Type B pancreatic cell (in vitro differentiated cells): Measurements from ENCODE around the gene PSKH1. TPM values are rescaled to one million over a fixed set of nuclear protein-coding genes. Genes with fewer than 3 reads are reported as not detected.

Experiments used
- DNase-seq: peaks from one replicate; pipeline ENCODE4 v3.0.0; 2021; ENCODE audit warnings: mixed read lengths; ENCODE audit not compliant: unreplicated experiment; ENCODE audit errors: extremely low spot score
- H3K27ac Mint-ChIP-seq: 2 replicates; pipeline ENCODE4 v1.8.0; 2021; ENCODE audit warnings: mild to moderate bottlenecking, mixed read lengths
- H3K27me3 Mint-ChIP-seq: 2 replicates; pipeline ENCODE4 v1.8.0; 2021; ENCODE audit warnings: mixed read lengths
- H3K36me3 Mint-ChIP-seq: 2 replicates; pipeline ENCODE4 v1.8.0; 2021; ENCODE audit warnings: mixed read lengths
- H3K4me1 Mint-ChIP-seq: one replicate; pipeline ENCODE4 v1.8.0; 2021; ENCODE audit warnings: mixed read lengths; ENCODE audit not compliant: unreplicated experiment
- H3K4me3 Mint-ChIP-seq: 2 replicates; pipeline ENCODE4 v1.8.0; 2021; ENCODE audit warnings: mild to moderate bottlenecking, mixed read lengths
- H3K9me3 Mint-ChIP-seq: 2 replicates; pipeline ENCODE4 v1.8.0; 2021; ENCODE audit warnings: mixed read lengths
- total RNA-seq: library from RNA; stranded (reverse); gene quantifications from 2 replicates; pipeline ENCODE4 v1.2.1, GENCODE V29; 2021; ENCODE audit warnings: low replicate concordance
- TF ChIP-seq, protein P1 (sequence below): fragments of 200-600 bp; sonication (generic); conservative IDR thresholded peaks from 2 replicates; pipeline ENCODE4 v1.5.0; 2021; ENCODE audit warnings: antibody characterized with exemption, mild to moderate bottlenecking

The PSKH1 gene
- total RNA-seq, 1 donor from 2014 or later: 41.5 TPM

GRCh38 chr16:67942200-67942509 lies 49.1 kb downstream of the PSKH1 start:
- TF ChIP-seq, protein P1, sequence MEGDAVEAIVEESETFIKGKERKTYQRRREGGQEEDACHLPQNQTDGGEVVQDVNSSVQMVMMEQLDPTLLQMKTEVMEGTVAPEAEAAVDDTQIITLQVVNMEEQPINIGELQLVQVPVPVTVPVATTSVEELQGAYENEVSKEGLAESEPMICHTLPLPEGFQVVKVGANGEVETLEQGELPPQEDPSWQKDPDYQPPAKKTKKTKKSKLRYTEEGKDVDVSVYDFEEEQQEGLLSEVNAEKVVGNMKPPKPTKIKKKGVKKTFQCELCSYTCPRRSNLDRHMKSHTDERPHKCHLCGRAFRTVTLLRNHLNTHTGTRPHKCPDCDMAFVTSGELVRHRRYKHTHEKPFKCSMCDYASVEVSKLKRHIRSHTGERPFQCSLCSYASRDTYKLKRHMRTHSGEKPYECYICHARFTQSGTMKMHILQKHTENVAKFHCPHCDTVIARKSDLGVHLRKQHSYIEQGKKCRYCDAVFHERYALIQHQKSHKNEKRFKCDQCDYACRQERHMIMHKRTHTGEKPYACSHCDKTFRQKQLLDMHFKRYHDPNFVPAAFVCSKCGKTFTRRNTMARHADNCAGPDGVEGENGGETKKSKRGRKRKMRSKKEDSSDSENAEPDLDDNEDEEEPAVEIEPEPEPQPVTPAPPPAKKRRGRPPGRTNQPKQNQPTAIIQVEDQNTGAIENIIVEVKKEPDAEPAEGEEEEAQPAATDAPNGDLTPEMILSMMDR: peak; percentile 82
- Mint-ChIP-seq H3K36me3 (no peaks in the 10 kb centered on the region), H3K4me3 (no peak overlapping the region), H3K4me1 (peaks cover 6% of the 10 kb centered on the region), H3K27ac (no peak overlapping the region), H3K9me3 (no peaks in the 10 kb centered on the region), H3K27me3 (no peaks in the 10 kb centered on the region)
- DNase-seq: no peak

DNA sequence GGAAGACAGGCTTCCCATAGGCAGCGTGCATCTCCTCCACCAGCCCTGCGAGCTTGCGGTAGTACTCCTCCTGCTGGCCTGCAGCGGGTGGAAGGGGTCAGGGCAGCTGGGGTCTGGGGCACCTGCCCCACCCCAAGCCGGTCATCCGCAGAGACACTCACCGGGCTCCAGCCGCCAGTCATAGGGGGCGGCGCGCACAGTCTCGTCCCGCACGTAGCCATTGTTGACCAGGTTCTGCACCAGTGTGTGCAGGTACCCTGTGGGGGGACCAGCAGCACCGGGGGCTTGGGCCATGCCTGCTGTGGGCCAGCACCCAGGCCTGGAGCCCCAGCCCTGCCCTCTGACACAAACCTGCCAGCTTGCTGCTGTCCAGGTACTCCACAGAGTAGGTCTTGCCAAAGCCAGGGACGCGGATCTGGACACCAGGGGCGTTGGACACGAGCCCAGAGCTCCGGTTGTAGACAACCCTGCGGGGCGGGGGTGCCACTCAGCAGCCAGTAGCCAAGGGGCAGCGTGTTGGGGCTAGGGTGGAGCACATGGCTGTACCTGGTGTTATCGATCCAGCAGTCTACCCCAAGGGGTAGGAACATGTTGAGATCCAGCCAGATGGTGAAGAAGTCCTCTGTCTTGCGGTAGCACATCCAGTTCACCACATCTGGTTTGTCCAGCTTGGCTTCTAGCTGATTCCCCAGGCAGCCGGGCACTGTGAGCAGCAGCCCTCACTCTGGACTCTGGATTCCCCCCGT lies 49.6 kb downstream of the PSKH1 start:
- DNase-seq: no peak
- Mint-ChIP-seq H3K4me3 (no peak overlapping the region), H3K36me3 (no peaks in the 10 kb centered on the region)

GRCh38 chr16:67943256-67943618 lies 50.2 kb downstream of the PSKH1 start:
- Mint-ChIP-seq H3K27ac (no peak overlapping the region), H3K9me3 (no peaks in the 10 kb centered on the region), H3K4me1 (peaks cover 3% of the 10 kb centered on the region), H3K27me3 (no peaks in the 10 kb centered on the region), H3K36me3 (no peaks in the 10 kb centered on the region), H3K4me3 (no peak overlapping the region)
- TF ChIP-seq, protein P1: no peak
- no peak for DNase-seq

More for the DNA sequence above, 49.6 kb downstream of the PSKH1 start:
- Mint-ChIP-seq H3K4me1 (peaks cover 3% of the 10 kb centered on the region), H3K9me3 (no peaks in the 10 kb centered on the region), H3K27ac (no peak overlapping the region), H3K27me3 (no peaks in the 10 kb centered on the region)
- TF ChIP-seq, protein P1: no peak

- no peaks in the 10 kb centered on the region for H3K36me3 Mint-ChIP-seq
- no peak within 1 kb of the TSS for H3K4me3 Mint-ChIP-seq
- H3K9me3 Mint-ChIP-seq: no peaks in the 10 kb centered on the region
- peaks cover 3% of the 10 kb centered on the region for H3K4me1 Mint-ChIP-seq
- DNase-seq: no peak
- H3K27ac Mint-ChIP-seq: no peak within 1 kb of the TSS
- H3K27me3 Mint-ChIP-seq: no peaks in the 10 kb centered on the region
- TF ChIP-seq, protein P1: no peak
Observed at GRCh38 chr16:67943619-67944504, 50.8 kb downstream of the PSKH1 start, which contains the start of gene LCAT. TSS of gene LCAT (minus strand) at chr16:67944120. CDS start at chr16:67944101, 19 bp downstream.

- no peaks in the 10 kb centered on the region for H3K9me3 Mint-ChIP-seq
- H3K36me3 Mint-ChIP-seq: no peaks in the 10 kb centered on the region
- no peak overlapping the region for H3K4me3 Mint-ChIP-seq
- H3K27me3 Mint-ChIP-seq: no peaks in the 10 kb centered on the region
- no peak overlapping the region for H3K27ac Mint-ChIP-seq
- peaks cover 3% of the 10 kb centered on the region for H3K4me1 Mint-ChIP-seq
- no peak for DNase-seq
- TF ChIP-seq, protein P1: no peak
Observed at GRCh38 chr16:67944690-67945391, 51.8 kb downstream of the PSKH1 start.
